NCI-H526 treated with DMSO at 0.1 percent for 48 hours (cell line): ENCODE measurements around the gene DEPDC1.
"Not testable (repeated sequence)": the region's sequence is repeated elsewhere in the genome, so short reads cannot be mapped to it uniquely, and the experiment has no call there.

Source experiments
- DNase-seq: peaks from one replicate; lab custom pipeline; 2025; lab: John Stamatoyannopoulos, UW

The DEPDC1 gene

GRCh38 chr1:68478662-68479061, 18.2 kb downstream of the DEPDC1 start:
- DNase-seq, result no peak

GRCh38 chr1:68476626-68477025, 20.3 kb downstream of the DEPDC1 start:
- not testable (repeated sequence) for DNase-seq

- DNase-seq, result no peak
Observed at GRCh38 chr1:68473060-68473459, 23.8 kb downstream of the DEPDC1 start.

- DNase-seq, result peak; percentile 19
Observed at GRCh38 chr1:68470388-68470970, 26.4 kb downstream of the DEPDC1 start.

- no peak for DNase-seq
Observed at GRCh38 chr1:68464891-68465290, 32.0 kb downstream of the DEPDC1 start.

- DNase-seq, result no peak
Observed at GRCh38 chr1:68460935-68461334, 35.9 kb downstream of the DEPDC1 start.

- DNase-seq, result no peak
Observed at GRCh38 chr1:68459796-68460195, 37.1 kb downstream of the DEPDC1 start.

GRCh38 chr1:68459091-68459490, 37.8 kb downstream of the DEPDC1 start:
- no peak for DNase-seq

- no peak for DNase-seq
Observed at GRCh38 chr1:68456202-68456601, 40.7 kb downstream of the DEPDC1 start.

- DNase-seq, result no peak
Observed at GRCh38 chr1:68454534-68454933, 42.3 kb downstream of the DEPDC1 start.

- DNase-seq, result no peak
Observed at GRCh38 chr1:68453060-68453670, 43.7 kb downstream of the DEPDC1 start.

GRCh38 chr1:68449901-68450300, 47.0 kb downstream of the DEPDC1 start, which contains the start of gene RPE65:
Gene RPE65, minus strand, starts transcription at chr1:68449954. Its CDS starts 49 bp downstream, at chr1:68449905.
- no peak for DNase-seq

- no peak for DNase-seq
Observed at GRCh38 chr1:68448365-68448764, 48.5 kb downstream of the DEPDC1 start.

- DNase-seq, result no peak
Observed at GRCh38 chr1:68445709-68446108, 51.2 kb downstream of the DEPDC1 start.

GRCh38 chr1:68442822-68443556, 53.9 kb downstream of the DEPDC1 start:
- DNase-seq, result peak; percentile 29

GRCh38 chr1:68442006-68442405, 54.9 kb downstream of the DEPDC1 start:
- DNase-seq, result peak; percentile 4

- DNase-seq, result no peak
Observed at GRCh38 chr1:68438310-68438709, 58.6 kb downstream of the DEPDC1 start.

GRCh38 chr1:68433395-68433794, 63.5 kb downstream of the DEPDC1 start:
- DNase-seq, result no peak

- no peak for DNase-seq
Observed at GRCh38 chr1:68431076-68431475, 65.8 kb downstream of the DEPDC1 start.

GRCh38 chr1:68429233-68429808, 67.6 kb downstream of the DEPDC1 start:
- no peak for DNase-seq

GRCh38 chr1:68426594-68426993, 70.3 kb downstream of the DEPDC1 start:
- no peak for DNase-seq
